K562 (cell line): Measurements from ENCODE around the gene DHDH. TPM values are rescaled to one million over a fixed set of nuclear protein-coding genes. Genes with fewer than 3 reads are reported as not detected.

Experiments
- ATAC-seq: fragments of 200-7000 bp; cut with Tn5 transposase; 3 replicates; pipeline ENCODE4 v1.9.1; 2020; ENCODE audit warnings: moderate library complexity
- BruUV-seq: library from RNA; stranded (reverse); fragments of 400-500 nt; replicated peaks from 2 replicates; lab custom pipeline; 2021; lab: Mats Ljungman, UMichigan
- CTCF ChIA-PET: fragments of 300-600 bp; formaldehyde crosslinking; extraction: SDS; loops from one replicate; lab custom pipeline; 2021; ENCODE audit warnings: low intra/inter-chr PET ratio; lab: Yijun Ruan, JAX
- POLR2A ChIA-PET: fragments of 300-600, 350-650 bp; sonication (Branson Sonifier 250); formaldehyde crosslinking; extraction: SDS; loops from one replicate; lab custom pipeline; 2021; ENCODE audit warnings: antibody characterized with exemption, inconsistent platforms; lab: Yijun Ruan, JAX
- DNase-seq, 4 experiments: peaks; one replicate each; pipeline versions ENCODE4 v3.0.0 to v3.0.0-alpha.2; 2011 to 2018; ENCODE audit warnings: low spot score in 3 of 4, mixed read lengths in 3 of 4; ENCODE audit errors: extremely low read depth in 1 of 4
- FAIRE-seq: peaks from 2 replicates; lab custom pipeline; 2011; peaks lifted over from hg19 to GRCh38; lab: Jason Lieb, UNC
- H2AFZ ChIP-seq: 2 replicates; pipeline ENCODE4 v1.6.0; 2011; ENCODE audit warnings: low read depth, low read length, control low read depth, inconsistent platforms
- H3K27ac ChIP-seq: fragments of 200-600 bp; 3 replicates; pipeline ENCODE4 v1.8.0; 2011; ENCODE audit warnings: low read depth, mild to moderate bottlenecking, control low read depth, inconsistent platforms, low read length, moderate library complexity, mixed read lengths; ENCODE audit errors: extremely low read depth
- H3K27me3 ChIP-seq, 2 experiments: fragments of 300-600 bp in 1 of 2; 2 replicates in 1 of 2; 3 replicates in 1 of 2; pipeline versions ENCODE4 v1.6.0 to v1.8.0; 2011; ENCODE audit warnings: inconsistent platforms in 2 of 2, low read length in 2 of 2, mild to moderate bottlenecking in 1 of 2, mixed read lengths in 1 of 2, moderate library complexity in 1 of 2; ENCODE audit not compliant: control insufficient read depth in 2 of 2, insufficient read depth in 2 of 2
- H3K36me3 ChIP-seq: fragments of 300-600 bp; 3 replicates; pipeline ENCODE4 v1.8.0; 2011; ENCODE audit warnings: mild to moderate bottlenecking, low read length, inconsistent platforms; ENCODE audit not compliant: control insufficient read depth, insufficient read depth
- H3K4me1 ChIP-seq, 2 experiments: fragments of 200-600 bp in 1 of 2; replicated peaks in 1 of 2; 2 replicates in 1 of 2; 3 replicates in 1 of 2; pipeline versions ENCODE4 v1.5.1 to v1.8.0; 2011; ENCODE audit warnings: inconsistent platforms in 2 of 2, low read length in 2 of 2, mild to moderate bottlenecking in 1 of 2, mixed read lengths in 1 of 2, moderate library complexity in 1 of 2; ENCODE audit not compliant: control insufficient read depth in 2 of 2, insufficient read depth in 2 of 2
- H3K4me2 ChIP-seq: 2 replicates; pipeline ENCODE4 v1.6.1; 2011; ENCODE audit warnings: low read length, control low read depth, inconsistent platforms, mixed read lengths; ENCODE audit not compliant: insufficient read depth
- H3K4me3 ChIP-seq: fragments of 200-600 bp; sonication (generic), shearing (Covaris generic); 2 replicates; pipeline ENCODE4 v1.5.1; 2016; ENCODE audit warnings: control low read depth, inconsistent platforms
- H3K79me2 ChIP-seq: fragments of 200-600 bp; 3 replicates; pipeline ENCODE4 v1.8.0; 2011; ENCODE audit warnings: low read length, inconsistent platforms; ENCODE audit not compliant: control insufficient read depth, insufficient read depth
- H3K9ac ChIP-seq, 2 experiments: 2 replicates each; pipeline versions ENCODE4 v1.6.0 to v1.6.1; 2011; ENCODE audit warnings: low read depth in 2 of 2, low read length in 2 of 2, control low read depth in 1 of 2, inconsistent platforms in 1 of 2, mild to moderate bottlenecking in 1 of 2, mixed read lengths in 1 of 2; ENCODE audit not compliant: insufficient read depth in 1 of 2
- H3K9me1 ChIP-seq: one replicate; pipeline ENCODE4 v1.6.0; 2011; ENCODE audit warnings: inconsistent platforms, mild to moderate bottlenecking, low read length, moderate library complexity; ENCODE audit not compliant: control insufficient read depth, insufficient read depth
- H3K9me3 ChIP-seq: replicated peaks from 2 replicates; pipeline ENCODE4 v1.5.1; 2011; ENCODE audit warnings: low read depth, low read length, inconsistent platforms; ENCODE audit not compliant: control insufficient read depth, insufficient read depth
- H4K20me1 ChIP-seq: replicated peaks from 2 replicates; pipeline ENCODE4 v1.6.1; 2011; ENCODE audit warnings: low read length, inconsistent platforms, mixed read lengths; ENCODE audit not compliant: control insufficient read depth, insufficient read depth
- BRF1 ChIP-seq: IDR thresholded peaks from 3 replicates; pipeline ENCODE4 v1.6.1; 2011; ENCODE audit warnings: borderline replicate concordance, mild to moderate bottlenecking; ENCODE audit not compliant: insufficient read length; ENCODE audit errors: extremely low read depth
- E2F3 ChIP-seq: fragments of 250-450 bp; sonication (Bioruptor Pico); IDR thresholded peaks from 2 replicates; pipeline ENCODE4 v1.4.0; 2020; ENCODE audit warnings: mild to moderate bottlenecking
- ESRRA ChIP-seq: fragments of 450-650 bp; IDR thresholded peaks from 2 replicates; pipeline ENCODE4 v1.6.1; 2014; ENCODE audit warnings: low read depth, mild to moderate bottlenecking, moderate library complexity, borderline replicate concordance
- GTF2A2 ChIP-seq: IDR thresholded peaks from 2 replicates; pipeline ENCODE4 v1.6.1; 2016; ENCODE audit warnings: mild to moderate bottlenecking, missing genetic modification characterization, missing compliant biosample characterization
- KHSRP ChIP-seq: fragments of 450-650 bp; IDR thresholded peaks from 2 replicates; pipeline ENCODE4 v1.6.1; 2017
- KLF1 ChIP-seq: fragments of 450-650 bp; IDR thresholded peaks from 2 replicates; pipeline ENCODE4 v1.6.1; 2016; ENCODE audit warnings: missing genetic modification characterization, missing compliant biosample characterization
- MCM3 ChIP-seq: fragments of 450-650 bp; IDR thresholded peaks from 2 replicates; pipeline ENCODE4 v1.6.1; 2016
- NFXL1 ChIP-seq: fragments of 450-650 bp; formaldehyde crosslinking; IDR thresholded peaks from 2 replicates; pipeline ENCODE4 v1.4.0; 2021; ENCODE audit warnings: mild to moderate bottlenecking
- POU5F1 ChIP-seq: fragments of 150-350 bp; IDR thresholded peaks from 2 replicates; pipeline ENCODE4 v1.6.1; 2014; ENCODE audit warnings: borderline replicate concordance, low read length, low read depth, mild to moderate bottlenecking; ENCODE audit not compliant: partially characterized antibody
- TRIM28 ChIP-seq: fragments of 450-650 bp; IDR thresholded peaks from 2 replicates; pipeline ENCODE4 v1.6.1; 2017
- ZBTB1 ChIP-seq: sonication (generic); formaldehyde crosslinking; IDR thresholded peaks from 2 replicates; pipeline ENCODE4 v1.8.1; 2023; ENCODE audit warnings: missing genetic modification reagents, low read depth, mild to moderate bottlenecking, borderline replicate concordance
- ZBTB5 ChIP-seq: fragments of 450-650 bp; IDR thresholded peaks from 2 replicates; pipeline ENCODE4 v1.6.1; 2017; ENCODE audit warnings: antibody characterized with exemption
- ZNF133 ChIP-seq: fragments of 250-450 bp; sonication (Bioruptor Pico); IDR thresholded peaks from 2 replicates; pipeline ENCODE4 v1.4.0; 2020; ENCODE audit warnings: mild to moderate bottlenecking
- ZNF347 ChIP-seq: fragments of 450-650 bp; formaldehyde crosslinking; IDR thresholded peaks from 2 replicates; pipeline ENCODE4 v1.4.0; 2020; ENCODE audit warnings: low read depth, mild to moderate bottlenecking, moderate library complexity
- WGBS: fragments of 100-300 bp; shearing (Covaris generic); methylation state at CpG from one replicate; pipeline ENCODE4 v1.1.6; 2016; ENCODE audit warnings: low coverage, mixed read lengths; ENCODE audit not compliant: insufficient coverage; ENCODE audit errors: missing lambda C conversion rate; 5-methylcytosine and 5-hydroxymethylcytosine counted together
- in situ Hi-C: fragments of 300-500 bp; cut with MboI; formaldehyde crosslinking; loops from 4 replicates; pipeline ENCODE4 v1.15.0; 2018; ENCODE audit warnings: inconsistent platforms, mixed read lengths
- intact Hi-C: fragments of 100-400 bp; cut with micrococcal nuclease; formaldehyde crosslinking; loops from 2 replicates; pipeline ENCODE4 v1.14.2; 2022
- polyA plus RNA-seq, 8 experiments: library from polyadenylated mRNA; depleted of rRNA in 4 of 8; stranded (reverse) in 5 of 8; unstranded in 3 of 8; fragments of >200 nt; fragmentation: Nextera tagmentation in 2 of 8; fragmentation: Illumina TruSeq in 1 of 8; extraction: Ambion mirVana in 2 of 8; extraction: Trizol in 1 of 8; gene quantifications; 2 replicates each; pipeline versions ENCODE4 v1.2.1 to v1.2.3, GENCODE V29; 2011 to 2014; ENCODE audit warnings: inconsistent platforms in 1 of 8, missing spikeins in 1 of 8
- total RNA-seq, 7 experiments: library from RNA; depleted of rRNA in 6 of 7; stranded (reverse); fragments of >200 nt in 6 of 7; fragmentation: Illumina TruSeq in 2 of 7; extraction: Trizol in 2 of 7; gene quantifications; 2 replicates each; pipeline versions ENCODE4 v1.2.1 to v1.2.3, GENCODE V29; 2011 to 2021; ENCODE audit warnings: low replicate concordance in 1 of 7

Gene DHDH
- total and polyA plus RNA-seq, 9 of the 15 experiments (the other 6 are each of a cell fraction or from before 2014, with no cell fraction given), result 0.37 to 1.9 (median 0.87) TPM

- TF ChIP-seq GTF2A2, result no peak
- no peak for TF ChIP-seq TRIM28
- TF ChIP-seq ZBTB5, result no peak
- no peak for TF ChIP-seq KHSRP
- TF ChIP-seq ZNF133 (CRISPR knock-in tag), result no peak
- no peak for TF ChIP-seq ESRRA
- no peak for TF ChIP-seq MCM3
- TF ChIP-seq BRF1, result no peak
- no peak for TF ChIP-seq POU5F1
- no peak for TF ChIP-seq KLF1 (tag)
- no peak for TF ChIP-seq NFXL1
- no peak for TF ChIP-seq E2F3 (CRISPR knock-in tag)
- TF ChIP-seq ZBTB1 (CRISPR knock-in tag), result no peak
- TF ChIP-seq ZNF347 (CRISPR knock-in tag), result no peak
- ChIA-PET CTCF (no interaction called here), POLR2A (interaction anchor here (1.0 to 14.5 kb wide), 4 partner anchors 9 to 99 kb away, joined by 3 to 439 read pairs (median 34); partner anchors contain the start of genes FTL, PPP1R15A and RUVBL2)
- Histone ChIP-seq H3K36me3 (peaks cover 37% of the 10 kb centered on the region; the same call in 2 of the 3 replicates), H3K4me3 (no peak overlapping the region), H3K9ac (no peak overlapping the region), H3K9me1 (no peaks in the 10 kb centered on the region), H3K4me1 (peaks cover 2 to 4% of the 10 kb centered on the region in 2 experiments; a peak in 2 of 5 replicates), H3K27me3 (no peaks in the 10 kb centered on the region), H3K27ac (no peak overlapping the region), H3K9me3 (no peaks in the 10 kb centered on the region), H3K79me2 (no peaks in the 10 kb centered on the region), H4K20me1 (no peaks in the 10 kb centered on the region), H2AFZ (no peak overlapping the region), H3K4me2 (no peak overlapping the region)
- no TSS peak for BruUV-seq
- DNase-seq (no peak), ATAC-seq (no peak), FAIRE-seq (no peak)
- intact Hi-C loops, result no loop called here
- in situ Hi-C loops, result loop anchor here (10.0 kb wide), 1 partner anchor 332 kb away; the partner anchor contains the start of gene CA11
- 67% methylated on average over 2 of the region's 2 CpGs for WGBS
These were observed 43.6 kb downstream of the DHDH start for GRCh38 chr19:48977061-48977460.
